Body of pancreas (tissue), 4 donors: ENCODE results near the gene MYO9B.

Experiments
- POLR2A ChIP-seq, 3 donors: fragments of 450-650 bp; IDR thresholded peaks; one replicate each; pipeline ENCODE4 v1.6.1; 2016; ENCODE audit warnings: antibody characterized with exemption in 3 of 3, mild to moderate bottlenecking in 2 of 3
- TF ChIP-seq, protein P1 (sequence below), 7 experiments: fragments of 450-650 bp in 4 of 7; fragments of 200-600 bp in 3 of 7; sonication (generic) in 3 of 7; IDR thresholded peaks; one replicate each; pipeline ENCODE4 v1.5.1; 2016 to 2019; ENCODE audit warnings: antibody characterized with exemption in 7 of 7

GRCh38 chr19:17125728-17126677, 50.4 kb downstream of the MYO9B start:
- TF ChIP-seq, protein P1, sequence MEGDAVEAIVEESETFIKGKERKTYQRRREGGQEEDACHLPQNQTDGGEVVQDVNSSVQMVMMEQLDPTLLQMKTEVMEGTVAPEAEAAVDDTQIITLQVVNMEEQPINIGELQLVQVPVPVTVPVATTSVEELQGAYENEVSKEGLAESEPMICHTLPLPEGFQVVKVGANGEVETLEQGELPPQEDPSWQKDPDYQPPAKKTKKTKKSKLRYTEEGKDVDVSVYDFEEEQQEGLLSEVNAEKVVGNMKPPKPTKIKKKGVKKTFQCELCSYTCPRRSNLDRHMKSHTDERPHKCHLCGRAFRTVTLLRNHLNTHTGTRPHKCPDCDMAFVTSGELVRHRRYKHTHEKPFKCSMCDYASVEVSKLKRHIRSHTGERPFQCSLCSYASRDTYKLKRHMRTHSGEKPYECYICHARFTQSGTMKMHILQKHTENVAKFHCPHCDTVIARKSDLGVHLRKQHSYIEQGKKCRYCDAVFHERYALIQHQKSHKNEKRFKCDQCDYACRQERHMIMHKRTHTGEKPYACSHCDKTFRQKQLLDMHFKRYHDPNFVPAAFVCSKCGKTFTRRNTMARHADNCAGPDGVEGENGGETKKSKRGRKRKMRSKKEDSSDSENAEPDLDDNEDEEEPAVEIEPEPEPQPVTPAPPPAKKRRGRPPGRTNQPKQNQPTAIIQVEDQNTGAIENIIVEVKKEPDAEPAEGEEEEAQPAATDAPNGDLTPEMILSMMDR (IDR thresholded peaks at IDR 0.05), result no peak
- peak in 1 of 3 donors; percentile 13 for TF ChIP-seq POLR2A (IDR thresholded peaks at IDR 0.05)
